Measurements from ENCODE around the gene MYO1A. TPM values are rescaled to one million over a fixed set of nuclear protein-coding genes. Genes with fewer than 3 reads are reported as not detected.

The MYO1A gene
- polyA plus RNA-seq, 1 donor from 2014 or later, result not detected

- Histone ChIP-seq H3K79me2 (replicated peaks; ENCODE audit: insufficient read depth, low read length) (no peaks in the 10 kb centered on the region), H3K36me3 (ENCODE audit: insufficient read depth, low read length) (no peaks in the 10 kb centered on the region), H3K4me3 (ENCODE audit: low read length) (no peak overlapping the region), H3K9me3 (ENCODE audit: low read length) (no peaks in the 10 kb centered on the region), H3K27me3 (ENCODE audit: insufficient read depth, low read depth, low read length) (no peaks in the 10 kb centered on the region), H3K9ac (ENCODE audit: low read length) (no peak overlapping the region), H4K20me1 (ENCODE audit: insufficient read depth) (no peaks in the 10 kb centered on the region), H2AFZ (ENCODE audit: low read depth, low read length) (no peak overlapping the region), H3K4me2 (ENCODE audit: low read length) (no peak overlapping the region), H3K27ac (ENCODE audit: low read length) (no peak overlapping the region), H3K9me2 (ENCODE audit: insufficient read depth, low read length) (no peaks in the 10 kb centered on the region), H3F3A (ENCODE audit: insufficient read depth, low read length, poor library complexity, severe bottlenecking) (no peaks in the 10 kb centered on the region)
- TF ChIP-seq SMC3 (conservative IDR thresholded peaks at IDR 0.05; ENCODE audit: poor library complexity) (no peak), TAF1 (IDR thresholded peaks at IDR 0.05; ENCODE audit: low read depth) (no peak), EP300 (conservative IDR thresholded peaks at IDR 0.05; ENCODE audit: poor library complexity, severe bottlenecking) (no peak), MXI1 (conservative IDR thresholded peaks at IDR 0.05; ENCODE audit: poor library complexity, severe bottlenecking) (no peak), RAD21 (conservative IDR thresholded peaks at IDR 0.05) (no peak), EZH2 (IDR thresholded peaks at IDR 0.05; ENCODE audit: borderline replicate concordance, insufficient read depth, low read length, poor library complexity, severe bottlenecking) (no peak), CTCF (IDR thresholded peaks at IDR 0.05; ENCODE audit: poor library complexity, severe bottlenecking) (no peak), POLR2AphosphoS5 (IDR thresholded peaks at IDR 0.05) (no peak)
- TF ChIP-seq, protein P1, sequence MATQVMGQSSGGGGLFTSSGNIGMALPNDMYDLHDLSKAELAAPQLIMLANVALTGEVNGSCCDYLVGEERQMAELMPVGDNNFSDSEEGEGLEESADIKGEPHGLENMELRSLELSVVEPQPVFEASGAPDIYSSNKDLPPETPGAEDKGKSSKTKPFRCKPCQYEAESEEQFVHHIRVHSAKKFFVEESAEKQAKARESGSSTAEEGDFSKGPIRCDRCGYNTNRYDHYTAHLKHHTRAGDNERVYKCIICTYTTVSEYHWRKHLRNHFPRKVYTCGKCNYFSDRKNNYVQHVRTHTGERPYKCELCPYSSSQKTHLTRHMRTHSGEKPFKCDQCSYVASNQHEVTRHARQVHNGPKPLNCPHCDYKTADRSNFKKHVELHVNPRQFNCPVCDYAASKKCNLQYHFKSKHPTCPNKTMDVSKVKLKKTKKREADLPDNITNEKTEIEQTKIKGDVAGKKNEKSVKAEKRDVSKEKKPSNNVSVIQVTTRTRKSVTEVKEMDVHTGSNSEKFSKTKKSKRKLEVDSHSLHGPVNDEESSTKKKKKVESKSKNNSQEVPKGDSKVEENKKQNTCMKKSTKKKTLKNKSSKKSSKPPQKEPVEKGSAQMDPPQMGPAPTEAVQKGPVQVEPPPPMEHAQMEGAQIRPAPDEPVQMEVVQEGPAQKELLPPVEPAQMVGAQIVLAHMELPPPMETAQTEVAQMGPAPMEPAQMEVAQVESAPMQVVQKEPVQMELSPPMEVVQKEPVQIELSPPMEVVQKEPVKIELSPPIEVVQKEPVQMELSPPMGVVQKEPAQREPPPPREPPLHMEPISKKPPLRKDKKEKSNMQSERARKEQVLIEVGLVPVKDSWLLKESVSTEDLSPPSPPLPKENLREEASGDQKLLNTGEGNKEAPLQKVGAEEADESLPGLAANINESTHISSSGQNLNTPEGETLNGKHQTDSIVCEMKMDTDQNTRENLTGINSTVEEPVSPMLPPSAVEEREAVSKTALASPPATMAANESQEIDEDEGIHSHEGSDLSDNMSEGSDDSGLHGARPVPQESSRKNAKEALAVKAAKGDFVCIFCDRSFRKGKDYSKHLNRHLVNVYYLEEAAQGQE (IDR thresholded peaks at IDR 0.05; ENCODE audit: borderline replicate concordance), result no peak
Measured at GRCh38 chr12:56980268-56980667, 69.7 kb downstream of the MYO1A start.

GRCh38 chr12:56979628-56980027, 70.3 kb downstream of the MYO1A start:
- Histone ChIP-seq H3K9me3 (ENCODE audit: low read length) (no peaks in the 10 kb centered on the region), H3K9me2 (ENCODE audit: insufficient read depth, low read length) (no peaks in the 10 kb centered on the region), H4K20me1 (ENCODE audit: insufficient read depth) (no peaks in the 10 kb centered on the region), H3K27ac (ENCODE audit: low read length) (no peak overlapping the region), H3K27me3 (ENCODE audit: insufficient read depth, low read depth, low read length) (no peaks in the 10 kb centered on the region), H2AFZ (ENCODE audit: low read depth, low read length) (no peak overlapping the region), H3F3A (ENCODE audit: insufficient read depth, low read length, poor library complexity, severe bottlenecking) (no peaks in the 10 kb centered on the region), H3K36me3 (ENCODE audit: insufficient read depth, low read length) (no peaks in the 10 kb centered on the region), H3K4me2 (ENCODE audit: low read length) (no peak overlapping the region), H3K79me2 (replicated peaks; ENCODE audit: insufficient read depth, low read length) (no peaks in the 10 kb centered on the region), H3K9ac (ENCODE audit: low read length) (no peak overlapping the region), H3K4me3 (ENCODE audit: low read length) (no peak overlapping the region)
- no peak for TF ChIP-seq EP300 (conservative IDR thresholded peaks at IDR 0.05; ENCODE audit: poor library complexity, severe bottlenecking)
- no peak for TF ChIP-seq RAD21 (conservative IDR thresholded peaks at IDR 0.05)
- no peak for TF ChIP-seq EZH2 (IDR thresholded peaks at IDR 0.05; ENCODE audit: borderline replicate concordance, insufficient read depth, low read length, poor library complexity, severe bottlenecking)
- no peak for TF ChIP-seq SMC3 (conservative IDR thresholded peaks at IDR 0.05; ENCODE audit: poor library complexity)
- TF ChIP-seq, protein P1 (IDR thresholded peaks at IDR 0.05; ENCODE audit: borderline replicate concordance), result no peak
- TF ChIP-seq MXI1 (conservative IDR thresholded peaks at IDR 0.05; ENCODE audit: poor library complexity, severe bottlenecking), result no peak
- no peak for TF ChIP-seq POLR2AphosphoS5 (IDR thresholded peaks at IDR 0.05)
- TF ChIP-seq CTCF (IDR thresholded peaks at IDR 0.05; ENCODE audit: poor library complexity, severe bottlenecking), result no peak
- no peak for TF ChIP-seq TAF1 (IDR thresholded peaks at IDR 0.05; ENCODE audit: low read depth)
